DMS53 treated with DMSO at 0.1 percent for 48 hours (cell line): ENCODE data around the gene LRRC46.
A peak's percentile ranks its signal among the peaks of the same experiment; 100 is the strongest.

Source experiments
- DNase-seq: peaks from one replicate; lab custom pipeline; 2025; ENCODE audit not compliant: unreplicated experiment; lab: John Stamatoyannopoulos, UW

Gene LRRC46

GRCh38 chr17:47829870-47830269, 1.6 kb upstream of the LRRC46 start:
- DNase-seq: no peak

- DNase-seq: no peak
Observed at GRCh38 chr17:47830396-47831002, 971 bp upstream of the LRRC46 start.

GRCh38 chr17:47831934-47832327, 461 bp downstream of the LRRC46 start:
- DNase-seq: no peak

- DNase-seq: no peak
Observed at GRCh38 chr17:47834756-47835155, 3.3 kb downstream of the LRRC46 start.

GRCh38 chr17:47836601-47837000, 5.1 kb downstream of the LRRC46 start:
- DNase-seq: no peak

- no peak for DNase-seq
Observed at GRCh38 chr17:47837401-47838039, 6.0 kb downstream of the LRRC46 start.

- no peak for DNase-seq
Observed at GRCh38 chr17:47838636-47839035, 7.2 kb downstream of the LRRC46 start.

GRCh38 chr17:47839071-47839470, 7.6 kb downstream of the LRRC46 start:
- no peak for DNase-seq

- DNase-seq: no peak
Observed at GRCh38 chr17:47840001-47840741, 8.7 kb downstream of the LRRC46 start.

GRCh38 chr17:47840742-47841487, 9.4 kb downstream of the LRRC46 start, which contains the start of gene SCRN2:
Gene SCRN2 (minus strand): TSS chr17:47841273. CDS start chr17:47840843, 430 bp downstream.
- peak; percentile 91 for DNase-seq

- no peak for DNase-seq
Observed at GRCh38 chr17:47841488-47842291, 10.2 kb downstream of the LRRC46 start.

GRCh38 chr17:47843391-47843730, 11.9 kb downstream of the LRRC46 start:
- no peak for DNase-seq

GRCh38 chr17:47844227-47844626, 12.8 kb downstream of the LRRC46 start:
- DNase-seq: no peak

- DNase-seq: no peak
Observed at GRCh38 chr17:47844814-47845715, 13.6 kb downstream of the LRRC46 start.

- no peak for DNase-seq
Observed at GRCh38 chr17:47845716-47846075, 14.2 kb downstream of the LRRC46 start.

GRCh38 chr17:47846716-47847340, 15.4 kb downstream of the LRRC46 start:
- DNase-seq: no peak

GRCh38 chr17:47847341-47848197, 16.1 kb downstream of the LRRC46 start:
- DNase-seq: no peak

- DNase-seq: no peak
Observed at GRCh38 chr17:47848198-47848513, 16.7 kb downstream of the LRRC46 start.

GRCh38 chr17:47850373-47850691, 18.9 kb downstream of the LRRC46 start:
- peak; percentile 43 for DNase-seq
